ENCODE data around the gene ASIC5. TPM values are rescaled to one million over a fixed set of nuclear protein-coding genes. Genes with fewer than 3 reads are reported as not detected.

The ASIC5 gene
- total RNA-seq, 4 donors from 2014 or later = not detected

GRCh38 chr4:155891058-155891457 lies 25.0 kb upstream of the ASIC5 start:
- no peaks in the 10 kb centered on the region for H3K27me3 ChIP-seq
- no peaks in the 10 kb centered on the region for H3K36me3 ChIP-seq
- H3K4me1 ChIP-seq = peaks cover 0 to 2% (median 0%) of the 10 kb centered on the region in 3 donors
- H3K4me3 ChIP-seq = no peak overlapping the region
- no peak for TF ChIP-seq CTCF (IDR thresholded peaks at IDR 0.05)
- TF ChIP-seq POLR2A (IDR thresholded peaks at IDR 0.05) = no peak
- no peak overlapping the region for H3K27ac ChIP-seq
- no peak for ATAC-seq
- no peaks in the 10 kb centered on the region for H3K9me3 ChIP-seq
- WGBS, 2 donors (ENCODE audit: low coverage in 1 of 2) = 72 to 90% methylated on average over 3 of the region's 3 CpGs

GRCh38 chr4:155889946-155890345 lies 23.9 kb upstream of the ASIC5 start:
- no peak for TF ChIP-seq EP300 (IDR thresholded peaks at IDR 0.05)
- TF ChIP-seq POLR2A (IDR thresholded peaks at IDR 0.05) = no peak
- TF ChIP-seq CTCF (IDR thresholded peaks at IDR 0.05) = no peak
- TF ChIP-seq POLR2AphosphoS5 (IDR thresholded peaks at IDR 0.05) = no peak
- no peak overlapping the region for H3K27ac ChIP-seq
- H3K36me3 ChIP-seq = no peaks in the 10 kb centered on the region
- 48 to 55% methylated on average over 2 of the region's 2 CpGs for WGBS, 2 donors (ENCODE audit: low coverage in 1 of 2)
- H3K9me3 ChIP-seq = no peaks in the 10 kb centered on the region
- no peaks in the 10 kb centered on the region for H3K27me3 ChIP-seq
- H3K4me1 ChIP-seq = peaks cover 0 to 2% (median 0%) of the 10 kb centered on the region in 3 donors
- H3K4me3 ChIP-seq = no peak overlapping the region
- ATAC-seq = no peak

- 18% methylated on average over 5 of the region's 5 CpGs for WGBS, 2 donors (ENCODE audit: low coverage in 1 of 2)
- TF ChIP-seq POLR2A (IDR thresholded peaks at IDR 0.05) (no peak), POLR2AphosphoS5 (IDR thresholded peaks at IDR 0.05) (peak; percentile 46)
- H3K27me3 ChIP-seq = no peaks in the 10 kb centered on the region
- peak; percentile 60 for ATAC-seq
- H3K27ac ChIP-seq = no peak overlapping the region
- H3K4me3 ChIP-seq = no peak overlapping the region
- peaks cover 0 to 2% (median 0%) of the 10 kb centered on the region in 3 donors for H3K4me1 ChIP-seq
- H3K36me3 ChIP-seq = no peaks in the 10 kb centered on the region
- H3K9me3 ChIP-seq = no peaks in the 10 kb centered on the region
Measured at GRCh38 chr4:155889031-155889793, 23.1 kb upstream of the ASIC5 start.

GRCh38 chr4:155887847-155888570 lies 21.9 kb upstream of the ASIC5 start:
- Histone ChIP-seq H3K27ac (no peak overlapping the region), H3K36me3 (no peaks in the 10 kb centered on the region), H3K4me3 (no peak overlapping the region), H3K27me3 (no peaks in the 10 kb centered on the region), H3K9me3 (no peaks in the 10 kb centered on the region), H3K4me1 (peaks cover 0 to 2% (median 0%) of the 10 kb centered on the region in 3 donors)
- WGBS, 2 donors (ENCODE audit: low coverage in 1 of 2) = 73 to 75% methylated on average over 4 to 5 of the region's 6 CpGs
- ATAC-seq = no peak
- TF ChIP-seq POLR2AphosphoS5 (IDR thresholded peaks at IDR 0.05) (no peak), POLR2A (IDR thresholded peaks at IDR 0.05) (no peak), EP300 (IDR thresholded peaks at IDR 0.05) (no peak), CTCF (IDR thresholded peaks at IDR 0.05) (no peak)

- no peak for TF ChIP-seq POLR2A (IDR thresholded peaks at IDR 0.05)
- TF ChIP-seq POLR2AphosphoS5 (IDR thresholded peaks at IDR 0.05) = no peak
- TF ChIP-seq CTCF (IDR thresholded peaks at IDR 0.05) = no peak
- TF ChIP-seq EP300 (IDR thresholded peaks at IDR 0.05) = no peak
- no peaks in the 10 kb centered on the region for H3K36me3 ChIP-seq
- no peaks in the 10 kb centered on the region for H3K9me3 ChIP-seq
- H3K27ac ChIP-seq = no peak overlapping the region
- H3K27me3 ChIP-seq = no peaks in the 10 kb centered on the region
- no peak for ATAC-seq
- H3K4me3 ChIP-seq = no peak overlapping the region
- WGBS, 2 donors (ENCODE audit: low coverage in 1 of 2) = 68 to 80% methylated on average over 1 of the region's 1 CpG
- H3K4me1 ChIP-seq = peaks cover 0 to 2% (median 0%) of the 10 kb centered on the region in 3 donors
Measured at GRCh38 chr4:155887045-155887444, 21.0 kb upstream of the ASIC5 start.
